ENCODE data around the gene MLLT3.

DNA sequence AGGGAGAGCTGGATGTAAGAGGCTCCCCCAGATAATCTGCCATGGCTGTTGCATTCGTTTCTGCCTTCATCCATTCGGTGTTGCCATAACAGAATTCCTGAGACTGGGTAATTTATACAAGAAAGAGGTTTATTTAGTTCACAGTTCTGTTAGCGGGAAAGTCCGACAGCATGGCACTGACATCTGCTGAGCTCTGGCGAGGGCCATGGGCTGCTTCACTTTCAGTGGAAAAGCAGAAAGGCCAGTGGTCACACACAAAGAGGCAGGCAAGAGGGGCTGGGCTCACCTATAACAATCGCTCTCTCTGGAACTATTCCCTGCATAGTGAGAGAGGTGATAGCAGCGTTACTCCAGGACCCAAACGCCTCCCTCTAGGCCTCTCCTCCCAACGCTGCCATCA lies 305.9 kb downstream of the MLLT3 start:
- TF ChIP-seq, protein P1, sequence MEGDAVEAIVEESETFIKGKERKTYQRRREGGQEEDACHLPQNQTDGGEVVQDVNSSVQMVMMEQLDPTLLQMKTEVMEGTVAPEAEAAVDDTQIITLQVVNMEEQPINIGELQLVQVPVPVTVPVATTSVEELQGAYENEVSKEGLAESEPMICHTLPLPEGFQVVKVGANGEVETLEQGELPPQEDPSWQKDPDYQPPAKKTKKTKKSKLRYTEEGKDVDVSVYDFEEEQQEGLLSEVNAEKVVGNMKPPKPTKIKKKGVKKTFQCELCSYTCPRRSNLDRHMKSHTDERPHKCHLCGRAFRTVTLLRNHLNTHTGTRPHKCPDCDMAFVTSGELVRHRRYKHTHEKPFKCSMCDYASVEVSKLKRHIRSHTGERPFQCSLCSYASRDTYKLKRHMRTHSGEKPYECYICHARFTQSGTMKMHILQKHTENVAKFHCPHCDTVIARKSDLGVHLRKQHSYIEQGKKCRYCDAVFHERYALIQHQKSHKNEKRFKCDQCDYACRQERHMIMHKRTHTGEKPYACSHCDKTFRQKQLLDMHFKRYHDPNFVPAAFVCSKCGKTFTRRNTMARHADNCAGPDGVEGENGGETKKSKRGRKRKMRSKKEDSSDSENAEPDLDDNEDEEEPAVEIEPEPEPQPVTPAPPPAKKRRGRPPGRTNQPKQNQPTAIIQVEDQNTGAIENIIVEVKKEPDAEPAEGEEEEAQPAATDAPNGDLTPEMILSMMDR (conservative IDR thresholded peaks at IDR 0.05; ENCODE audit: low read length), result no peak
- no peak for TF ChIP-seq EZH2phosphoT487 (IDR thresholded peaks at IDR 0.05; ENCODE audit: borderline replicate concordance)

All from Loucy (cell line).